NCI-H1436 (cell line): ENCODE results near the gene CWH43.
"Not testable (repeated sequence)": the region's sequence is repeated elsewhere in the genome, so short reads cannot be mapped to it uniquely, and the experiment has no call there.

Source experiments
- DNase-seq: peaks from one replicate; lab custom pipeline; 2025; lab: John Stamatoyannopoulos, UW

Gene CWH43

GRCh38 chr4:48985976-48986653, at the start of gene CWH43:
Gene CWH43 (plus strand): TSS chr4:48986275. CDS start chr4:48986430, 155 bp downstream.
- no peak for DNase-seq

- DNase-seq, result no peak
Observed at GRCh38 chr4:48937033-48937432, 49.0 kb upstream of the CWH43 start.

GRCh38 chr4:48938831-48939230, 47.2 kb upstream of the CWH43 start:
- DNase-seq, result no peak

- DNase-seq, result no peak
Observed at GRCh38 chr4:48939785-48940184, 46.3 kb upstream of the CWH43 start.

GRCh38 chr4:48943387-48943786, 42.7 kb upstream of the CWH43 start:
- no peak for DNase-seq

GRCh38 chr4:48944252-48944651, 41.8 kb upstream of the CWH43 start:
- no peak for DNase-seq

- no peak for DNase-seq
Observed at GRCh38 chr4:48944756-48945241, 41.3 kb upstream of the CWH43 start.

GRCh38 chr4:48945981-48946380, 40.1 kb upstream of the CWH43 start:
- DNase-seq, result peak; percentile 14

GRCh38 chr4:48947731-48948130, 38.3 kb upstream of the CWH43 start:
- DNase-seq, result no peak

GRCh38 chr4:48949086-48949485, 37.0 kb upstream of the CWH43 start:
- no peak for DNase-seq

- no peak for DNase-seq
Observed at GRCh38 chr4:48949518-48950219, 36.4 kb upstream of the CWH43 start.

- DNase-seq, result no peak
Observed at GRCh38 chr4:48954314-48954713, 31.8 kb upstream of the CWH43 start.

- DNase-seq, result not testable (repeated sequence)
Observed at GRCh38 chr4:48957366-48957765, 28.7 kb upstream of the CWH43 start.

GRCh38 chr4:48958582-48958981, 27.5 kb upstream of the CWH43 start:
- DNase-seq, result no peak

GRCh38 chr4:48960988-48961635, 25.0 kb upstream of the CWH43 start:
- DNase-seq, result no peak

- no peak for DNase-seq
Observed at GRCh38 chr4:48962636-48963035, 23.4 kb upstream of the CWH43 start.

- DNase-seq, result peak; percentile 75
Observed at GRCh38 chr4:48963042-48963679, 22.9 kb upstream of the CWH43 start.

GRCh38 chr4:48967101-48967500, 19.0 kb upstream of the CWH43 start:
- no peak for DNase-seq

GRCh38 chr4:48967631-48968030, 18.4 kb upstream of the CWH43 start:
- DNase-seq, result no peak

GRCh38 chr4:48968814-48969213, 17.3 kb upstream of the CWH43 start:
- DNase-seq, result no peak

GRCh38 chr4:48970471-48970921, 15.6 kb upstream of the CWH43 start:
- no peak for DNase-seq

- DNase-seq, result no peak
Observed at GRCh38 chr4:48974979-48975640, 11.0 kb upstream of the CWH43 start.
